ENCODE data around the gene SPATA13. TPM values are rescaled to one million over a fixed set of nuclear protein-coding genes. Genes with fewer than 3 reads are reported as not detected.

SPATA13 gene
- total RNA-seq, 1 experiment from 2014 or later: 14.1 TPM

GRCh38 chr13:24159357-24159756, 1.2 kb upstream of the SPATA13 start:
- H4K91ac ChIP-seq (ENCODE audit: insufficient read length, low read depth, low read length): no peak overlapping the region
- no peak overlapping the region for H2BK120ac ChIP-seq (ENCODE audit: low read depth, low read length, poor library complexity, severe bottlenecking)
- peaks cover 3% of the 10 kb centered on the region for H4K20me1 ChIP-seq (ENCODE audit: control insufficient read depth, insufficient read depth, insufficient read length)
- no peak overlapping the region for H3K14ac ChIP-seq (ENCODE audit: insufficient read depth, low read length)
- no peak overlapping the region for H2BK12ac ChIP-seq (ENCODE audit: insufficient read length, low read depth, low read length)
- DNase-seq: no peak
- H3K4me1 ChIP-seq (ENCODE audit: insufficient read depth, low read length): peaks cover 5% of the 10 kb centered on the region; the same call in 1 of the 2 replicates
- H3K27me3 ChIP-seq (ENCODE audit: insufficient read depth, low read length): no peaks in the 10 kb centered on the region
- H3T11ph ChIP-seq (ENCODE audit: low read length): no peak overlapping the region
- no peak overlapping the region for H2BK15ac ChIP-seq (ENCODE audit: low read depth, low read length)
- H2BK20ac ChIP-seq (ENCODE audit: low read depth, low read length, poor library complexity, severe bottlenecking): no peak overlapping the region
- Mint-ChIP-seq H3K9me3 (no peaks in the 10 kb centered on the region), H3K4me3 (no peak overlapping the region), H3K36me3 (ENCODE audit: insufficient read depth in 1 of 3, low read depth in 3 of 3) (no peaks in the 10 kb centered on the region; a peak in 1 of 7 replicates), H3K4me1 (peaks cover 33 to 35% of the 10 kb centered on the region in 2 experiments), H3K27ac (no peak overlapping the region), H3K27me3 (ENCODE audit: low read depth) (peaks cover 14% of the 10 kb centered on the region)
- H3K9ac ChIP-seq (ENCODE audit: extremely low read depth, insufficient read length, low read length): no peak overlapping the region
- H2AK5ac ChIP-seq (ENCODE audit: insufficient read length, low read length): no peak overlapping the region
- H3K18ac ChIP-seq (ENCODE audit: insufficient read length, low read depth, low read length): no peak overlapping the region
- H2AFZ ChIP-seq (ENCODE audit: low read length): no peak overlapping the region
- H3K9me3 ChIP-seq (ENCODE audit: control insufficient read depth, low read depth, low read length): no peaks in the 10 kb centered on the region
- peaks cover 12% of the 10 kb centered on the region for H3K23me2 ChIP-seq (ENCODE audit: insufficient read length, low read depth, low read length, poor library complexity, severe bottlenecking)
- TF ChIP-seq CTCF (conservative IDR thresholded peaks at IDR 0.05): no peak
- H4K5ac ChIP-seq (ENCODE audit: insufficient read length, low read depth, low read length): no peak overlapping the region
- H3K79me2 ChIP-seq (ENCODE audit: insufficient read depth, low read length): peaks cover 16% of the 10 kb centered on the region; the same call in 1 of the 2 replicates
- H3K4me2 ChIP-seq (ENCODE audit: insufficient read depth, insufficient read length, low read length): peak overlapping the region; percentile 68
- H4K8ac ChIP-seq (replicated peaks; ENCODE audit: insufficient read length, low read depth, low read length): no peak overlapping the region
- no peak overlapping the region for H2BK5ac ChIP-seq (ENCODE audit: insufficient read length, low read length)
- peaks cover 3% of the 10 kb centered on the region for H3K79me1 ChIP-seq (ENCODE audit: insufficient read depth, low read depth, low read length, poor library complexity, severe bottlenecking)
- no peak overlapping the region for H3K56ac ChIP-seq (ENCODE audit: insufficient read length, low read depth, low read length)
- no peak overlapping the region for H3K4ac ChIP-seq (ENCODE audit: low read depth, low read length)
- H3K23ac ChIP-seq (ENCODE audit: insufficient read length, low read depth, low read length): no peak overlapping the region
- WGBS (ENCODE audit: extremely low coverage, insufficient read length, low lambda C conversion rate): no CpG with 5 or more reads among the region's 5 CpGs
- H3K27ac ChIP-seq (ENCODE audit: insufficient read length, low read depth, low read length): no peak overlapping the region

Measured in H9 (cell line).